MV-4-11 (cell line): ENCODE results near the gene CSNK2A2.

Source experiments
- DNase-seq: peaks from one replicate; lab custom pipeline; 2025; lab: John Stamatoyannopoulos, UW

Gene CSNK2A2

DNA sequence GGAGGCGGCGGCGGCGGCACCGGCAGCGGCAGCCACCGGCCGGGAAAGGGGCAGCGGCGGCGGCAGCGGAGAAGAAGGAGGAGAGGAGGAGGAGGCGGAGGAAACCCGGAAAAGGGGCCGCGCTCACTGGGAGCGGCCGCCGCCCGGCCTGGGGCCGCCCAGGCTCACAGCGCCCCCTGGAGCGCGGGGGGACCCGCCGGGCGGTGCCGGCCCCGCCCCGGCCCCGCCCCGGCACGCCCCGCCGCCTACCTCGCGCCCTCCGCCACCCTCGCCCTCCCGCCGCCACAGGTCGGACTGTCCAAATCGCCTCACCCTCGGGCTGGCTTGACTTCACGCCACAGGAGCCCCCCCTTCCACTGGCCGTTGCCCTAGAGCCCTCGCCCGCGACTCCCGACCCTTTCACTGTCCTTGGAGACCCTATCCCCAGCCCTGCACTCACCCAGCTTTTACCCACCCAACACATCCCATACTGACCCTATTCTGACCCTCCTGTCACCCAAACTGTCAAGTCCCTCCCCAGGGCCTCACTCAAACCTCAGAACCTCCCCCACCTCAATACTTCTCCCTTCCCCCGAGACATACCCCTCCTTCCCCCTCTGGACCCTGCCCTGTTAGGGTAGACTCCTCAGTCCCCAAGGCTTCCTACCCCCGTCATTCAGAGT, at the start of gene CSNK2A2:
CSNK2A2 (minus strand) TSS at position 85 of the 662 bp plus-strand sequence. CDS start 370 bp downstream, outside the sequence.
- peak; percentile 47 for DNase-seq

DNA sequence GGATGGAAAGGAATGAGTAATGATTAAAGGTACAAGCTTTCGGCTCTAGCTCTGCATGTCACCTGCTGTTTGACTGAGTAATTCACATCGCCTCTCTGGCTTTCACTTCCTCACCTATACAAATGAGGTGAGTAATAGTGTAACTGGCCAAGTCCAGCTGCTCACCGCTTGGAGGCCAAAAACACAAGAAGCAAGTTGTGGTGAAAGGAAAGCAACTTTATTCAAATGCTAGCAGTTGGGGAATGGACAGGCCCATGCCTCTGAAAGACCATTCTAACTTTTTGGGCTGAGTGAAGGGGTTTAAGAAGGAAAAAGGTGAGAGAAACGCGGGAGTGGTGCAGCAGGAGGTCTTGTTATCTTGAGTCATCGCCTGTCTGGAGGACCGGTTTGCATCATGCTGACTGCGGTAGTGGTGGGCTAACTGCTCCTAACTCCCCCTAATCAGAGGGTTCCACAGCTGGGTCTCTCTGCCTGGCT, 45.7 kb upstream of the CSNK2A2 start:
- DNase-seq, result no peak

DNA sequence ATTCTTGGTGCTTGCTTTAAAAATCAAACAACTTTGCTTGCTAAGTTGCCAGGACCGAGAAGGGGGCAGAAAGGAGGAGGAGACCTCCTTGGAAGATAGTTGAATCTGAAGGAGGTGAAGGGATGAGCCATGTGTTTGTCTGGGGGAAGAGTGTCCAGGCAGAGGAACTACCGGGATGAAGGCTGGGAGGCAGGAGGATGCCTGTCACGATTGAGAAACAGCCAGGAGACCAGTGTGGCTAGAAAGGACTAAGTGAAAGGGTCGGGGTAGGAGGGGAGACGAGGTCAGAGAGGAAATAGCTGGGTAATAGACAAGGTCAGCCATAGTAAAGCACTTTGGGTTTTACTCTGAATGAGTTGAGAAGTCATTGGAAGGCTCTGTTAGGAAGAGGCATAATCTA, 38.9 kb upstream of the CSNK2A2 start:
- DNase-seq, result no peak

- peak; percentile 22 for DNase-seq
Observed at GRCh38 chr16:58236231-58236690, 38.4 kb upstream of the CSNK2A2 start.

DNA sequence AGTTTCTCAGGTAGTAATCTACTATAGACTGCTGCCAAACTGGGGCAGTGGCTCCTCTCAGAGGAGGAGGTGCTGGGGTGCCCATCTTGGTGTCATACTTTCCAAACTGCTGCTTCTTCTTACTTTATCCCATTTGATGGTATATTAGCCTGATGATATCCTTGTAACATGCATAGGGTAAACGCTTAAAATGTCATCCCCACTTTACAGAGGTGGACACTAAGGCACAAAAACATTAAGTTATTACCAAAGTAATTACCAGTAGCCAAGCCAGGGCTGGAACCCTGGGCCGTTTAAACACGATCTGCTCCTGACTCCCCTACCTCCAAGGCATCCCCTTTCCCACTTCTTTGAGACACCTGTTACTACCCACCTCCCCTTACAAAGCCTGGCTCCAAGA, 37.8 kb upstream of the CSNK2A2 start:
- DNase-seq, result no peak

GRCh38 chr16:58234831-58235595, 37.1 kb upstream of the CSNK2A2 start:
- DNase-seq, result no peak

GRCh38 chr16:58230259-58230658, 32.4 kb upstream of the CSNK2A2 start:
- DNase-seq, result no peak

- no peak for DNase-seq
Observed at GRCh38 chr16:58226790-58227189, 28.9 kb upstream of the CSNK2A2 start.

- no peak for DNase-seq
Observed at GRCh38 chr16:58225965-58226602, 28.2 kb upstream of the CSNK2A2 start.

- DNase-seq, result no peak
Observed at GRCh38 chr16:58222532-58223316, 24.8 kb upstream of the CSNK2A2 start.

GRCh38 chr16:58219432-58219831, 21.5 kb upstream of the CSNK2A2 start:
- DNase-seq, result no peak

DNA sequence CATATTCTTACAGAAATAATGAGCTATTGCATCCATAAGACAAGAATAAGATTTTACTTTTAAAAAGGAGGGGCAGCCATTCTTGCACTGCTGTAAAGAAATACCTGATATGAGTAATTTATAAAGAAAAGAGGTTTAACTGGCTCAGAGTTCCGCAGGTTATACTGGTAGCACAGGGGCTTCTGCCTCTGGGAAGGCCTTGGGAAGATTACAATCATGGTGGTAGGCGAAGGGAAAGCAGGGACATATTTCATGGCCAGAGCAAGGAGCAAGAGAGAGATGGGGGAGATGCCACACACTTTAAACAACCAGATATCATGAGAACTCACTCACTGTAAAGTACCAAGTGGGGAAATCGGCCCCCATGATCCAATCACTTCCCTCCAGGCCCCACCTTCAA, 20.9 kb upstream of the CSNK2A2 start:
- no peak for DNase-seq

- no peak for DNase-seq
Observed at GRCh38 chr16:58217311-58217925, 19.5 kb upstream of the CSNK2A2 start.

DNA sequence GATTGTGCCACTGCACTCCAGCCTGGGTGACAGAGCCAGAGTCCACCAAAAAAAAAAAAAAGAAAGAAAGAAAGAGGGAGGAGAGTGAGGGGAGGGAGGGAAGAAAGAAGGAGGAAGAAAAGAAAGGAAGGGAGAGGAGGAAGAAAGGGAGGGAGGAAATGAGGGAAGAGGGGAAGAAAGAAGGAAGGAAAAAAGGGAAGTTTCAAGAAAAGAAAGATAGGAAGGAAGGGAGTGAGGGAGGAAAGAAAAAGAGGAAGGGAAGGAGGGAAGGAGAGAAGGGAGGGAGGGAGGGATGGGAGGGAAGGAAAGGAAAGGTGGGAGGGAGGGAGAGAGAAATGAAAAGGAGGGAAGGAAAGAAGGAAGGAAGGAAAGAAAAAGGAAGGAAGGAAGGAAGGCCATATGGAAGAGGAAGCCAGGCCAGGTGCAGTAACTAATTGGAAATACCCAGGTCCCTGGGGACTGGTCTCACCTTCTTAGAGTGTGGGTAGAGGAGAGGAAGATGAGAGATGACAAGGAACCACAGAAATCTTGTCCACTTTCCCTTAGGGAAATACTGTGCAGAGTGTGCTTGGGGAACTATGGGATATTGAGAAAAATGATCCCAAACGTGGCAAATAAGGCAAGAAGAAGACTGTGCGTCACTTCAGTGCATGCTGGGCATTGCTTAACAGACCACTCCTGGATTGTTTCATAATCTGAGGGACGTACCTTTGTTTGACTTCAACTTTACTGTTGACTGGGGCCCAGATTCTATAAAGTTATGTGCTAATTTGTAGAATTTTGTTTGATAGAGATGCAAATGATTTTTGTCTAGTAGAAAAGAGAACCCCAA, 15.1 kb upstream of the CSNK2A2 start:
- DNase-seq, result no peak

- DNase-seq, result no peak
Observed at GRCh38 chr16:58211846-58212245, 13.9 kb upstream of the CSNK2A2 start.

- DNase-seq, result no peak
Observed at GRCh38 chr16:58211245-58211644, 13.3 kb upstream of the CSNK2A2 start.

DNA sequence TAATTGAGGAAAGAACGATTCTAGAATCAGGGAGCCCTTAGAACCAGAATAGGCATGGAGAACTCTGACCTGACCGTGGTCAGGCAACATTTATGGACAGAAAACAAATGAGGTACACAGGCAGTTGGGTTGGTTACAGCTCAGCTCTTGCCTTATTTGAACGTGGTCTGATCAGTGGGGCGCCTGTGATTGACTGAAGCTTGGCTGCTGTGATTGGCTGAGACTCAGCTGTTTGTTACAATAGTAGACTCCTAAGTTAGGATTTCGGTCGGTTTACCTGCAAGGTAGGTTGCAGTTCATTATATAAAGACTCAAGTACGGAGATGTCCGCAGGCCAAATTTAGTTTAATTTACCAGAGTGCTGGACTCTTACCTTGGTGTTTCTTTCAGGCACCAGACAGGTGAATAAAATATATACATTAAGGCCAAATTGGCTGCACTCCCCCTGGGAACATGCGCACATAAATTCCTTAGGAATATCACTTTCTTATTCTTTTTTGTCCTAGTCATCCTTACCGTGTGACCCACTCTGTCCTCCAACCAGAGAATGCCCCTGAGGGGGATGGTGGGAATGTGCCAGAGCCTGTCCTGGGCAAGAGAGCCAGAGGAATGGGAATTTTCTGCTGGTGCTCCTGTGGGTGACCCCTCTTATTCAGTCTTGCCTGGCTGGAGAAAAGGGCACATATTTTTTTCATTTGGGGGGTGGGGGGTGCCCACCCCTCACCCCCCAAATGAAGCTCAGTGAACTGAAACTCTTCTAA, 7.5 kb upstream of the CSNK2A2 start:
- DNase-seq, result no peak

DNA sequence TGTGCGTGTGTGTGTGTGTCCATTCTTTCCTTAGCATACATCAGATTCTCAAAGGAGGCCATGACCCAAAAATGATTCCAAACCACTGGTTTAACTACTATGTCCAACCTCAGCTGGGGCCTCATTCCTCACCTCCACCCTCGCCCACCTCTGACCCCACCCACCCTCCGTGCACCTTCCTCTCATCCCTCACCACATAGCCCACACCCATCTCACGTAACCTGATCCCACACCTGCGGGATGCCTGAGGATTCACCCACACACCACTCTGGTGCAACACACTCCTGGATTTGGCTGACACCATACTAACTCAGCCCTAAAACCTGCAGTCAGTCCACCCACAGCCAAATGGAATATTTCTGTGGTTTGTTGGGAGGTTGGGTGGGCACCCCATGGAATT, 3.3 kb upstream of the CSNK2A2 start:
- no peak for DNase-seq

- DNase-seq, result no peak
Observed at GRCh38 chr16:58200004-58200797, 2.3 kb upstream of the CSNK2A2 start.
